ELR (cell line): ENCODE measurements around the gene C2CD4A.

Experiments
- DNase-seq: peaks from one replicate; pipeline ENCODE4 v3.0.0-alpha.2; 2015; ENCODE audit warnings: low read depth

C2CD4A gene

DNA sequence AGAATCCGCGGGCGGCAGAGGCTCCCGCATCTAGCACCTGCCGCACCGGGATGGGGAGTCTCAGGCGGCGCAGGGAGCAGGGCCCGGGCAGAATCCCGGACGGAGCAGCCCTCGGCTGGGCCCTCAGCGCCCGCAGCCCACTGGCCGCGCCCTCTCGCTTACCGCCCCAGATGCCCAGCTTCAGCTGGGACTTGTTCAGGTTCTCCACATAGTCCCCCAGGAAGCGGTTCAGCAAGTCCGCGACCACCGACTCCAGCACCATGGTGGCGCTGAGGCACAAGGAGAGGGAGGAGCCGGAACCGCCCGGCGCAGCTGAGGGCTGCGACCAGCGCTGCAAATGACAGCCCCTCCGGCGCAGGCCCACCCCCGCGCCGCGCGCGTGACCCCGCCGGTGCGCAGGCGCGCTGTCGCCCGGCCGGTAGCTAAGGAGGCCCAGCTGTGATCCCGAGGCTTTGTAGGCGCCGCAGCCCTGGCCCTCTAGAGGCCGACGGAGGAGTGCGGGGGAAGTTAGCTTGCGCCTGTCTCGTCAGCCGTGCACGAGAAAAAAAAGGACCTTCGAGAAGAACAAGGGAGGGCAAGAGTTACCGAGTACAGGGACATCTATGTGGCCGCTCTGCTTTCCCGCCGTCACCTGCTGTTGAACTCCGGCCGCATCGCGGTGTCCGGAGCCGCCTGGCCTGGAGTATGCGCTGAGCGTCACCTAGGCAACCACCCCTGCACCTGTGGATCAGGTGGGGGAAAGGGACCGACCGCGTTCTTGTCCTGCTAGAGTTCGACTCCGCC is 6.5 kb upstream of the C2CD4A start, which contains the start of gene VPS13C:
Gene VPS13C, minus strand, starts transcription at position 335 of the 783 bp plus-strand sequence. Its CDS starts 73 bp downstream, at position 262.
- DNase-seq: peak; percentile 93

DNA sequence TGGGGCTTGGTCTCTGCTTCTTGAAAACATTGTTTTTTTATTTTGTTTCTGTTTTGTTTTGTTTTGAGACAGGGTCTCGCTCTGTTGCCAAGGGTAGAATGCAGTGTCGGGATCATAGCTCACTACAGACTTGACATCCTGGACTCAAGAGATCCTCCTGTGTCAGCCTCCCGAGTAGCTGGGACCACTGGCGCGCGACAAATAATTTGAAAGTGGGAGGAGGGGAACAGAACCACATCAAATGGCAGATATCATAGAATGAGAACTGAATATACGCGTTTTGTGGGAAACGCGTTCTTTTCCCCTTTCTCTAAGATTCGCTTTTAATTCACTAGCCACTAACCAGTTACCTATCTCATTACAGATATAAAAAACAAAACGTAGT is 5.9 kb upstream of the C2CD4A start:
- DNase-seq: no peak

DNA sequence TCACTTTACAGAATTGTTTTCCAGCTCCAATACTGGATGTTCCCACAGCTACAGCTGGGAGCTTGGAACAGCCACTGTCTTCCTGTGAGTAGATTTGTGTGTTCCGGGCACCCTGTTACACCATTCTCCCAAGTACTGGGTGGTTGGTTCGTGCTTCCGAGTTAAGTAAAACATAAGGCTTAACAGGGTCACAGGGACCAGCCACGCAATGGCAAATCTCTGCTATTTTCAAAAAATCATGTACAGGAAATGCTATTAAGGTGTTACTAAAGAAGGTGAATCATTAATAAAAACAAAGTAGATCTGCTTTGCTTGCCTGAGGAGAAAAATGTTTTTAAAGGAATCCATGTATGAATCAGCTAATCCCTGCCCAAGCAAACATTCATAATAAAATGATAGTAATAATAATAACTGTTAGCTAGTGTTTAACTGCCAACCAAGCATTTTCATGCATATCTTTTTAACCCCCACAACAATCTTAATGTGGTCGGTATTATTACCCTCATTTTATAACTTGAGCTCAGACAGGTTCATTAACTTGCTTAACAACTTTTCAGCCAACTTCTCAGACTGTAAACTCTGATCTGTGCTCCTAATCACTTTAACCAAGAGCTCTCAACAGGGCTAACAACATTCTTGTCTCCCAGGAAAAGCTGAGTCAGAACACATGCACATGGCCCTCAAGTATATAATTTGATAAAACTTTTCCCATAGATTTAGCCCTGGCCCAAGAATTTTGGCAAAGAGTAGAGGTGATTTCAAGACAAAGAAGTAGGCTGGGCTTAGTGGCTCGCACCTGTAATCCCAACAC is 2.7 kb upstream of the C2CD4A start:
- DNase-seq: peak; percentile 3

- peak; percentile 32 for DNase-seq
These were observed 769 bp downstream of the C2CD4A start for GRCh38 chr15:62067448-62068044.

- DNase-seq: peak; percentile 64
These were observed 1.5 kb downstream of the C2CD4A start for GRCh38 chr15:62068071-62068809.

DNA sequence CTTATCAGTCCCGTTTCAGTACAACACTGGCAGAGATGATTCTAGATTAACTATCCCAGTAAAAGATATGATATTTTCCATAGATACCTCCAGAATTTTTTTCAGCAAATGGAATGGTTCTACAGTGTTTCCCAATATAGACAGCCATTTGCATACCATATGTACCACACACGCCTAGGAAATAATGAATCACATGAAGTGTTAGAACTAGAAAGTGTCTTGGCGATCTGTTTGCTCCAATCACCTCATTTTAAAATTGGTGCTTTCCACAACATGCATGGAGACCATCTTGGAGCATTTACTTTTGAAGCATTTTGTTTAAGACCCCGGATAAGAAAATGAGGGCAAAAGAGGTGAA is 2.0 kb downstream of the C2CD4A start:
- peak; percentile 34 for DNase-seq

- no peak for DNase-seq
These were observed 2.8 kb downstream of the C2CD4A start for GRCh38 chr15:62069551-62069950.

- peak; percentile 58 for DNase-seq
These were observed 5.0 kb downstream of the C2CD4A start for GRCh38 chr15:62071711-62072308.

DNA sequence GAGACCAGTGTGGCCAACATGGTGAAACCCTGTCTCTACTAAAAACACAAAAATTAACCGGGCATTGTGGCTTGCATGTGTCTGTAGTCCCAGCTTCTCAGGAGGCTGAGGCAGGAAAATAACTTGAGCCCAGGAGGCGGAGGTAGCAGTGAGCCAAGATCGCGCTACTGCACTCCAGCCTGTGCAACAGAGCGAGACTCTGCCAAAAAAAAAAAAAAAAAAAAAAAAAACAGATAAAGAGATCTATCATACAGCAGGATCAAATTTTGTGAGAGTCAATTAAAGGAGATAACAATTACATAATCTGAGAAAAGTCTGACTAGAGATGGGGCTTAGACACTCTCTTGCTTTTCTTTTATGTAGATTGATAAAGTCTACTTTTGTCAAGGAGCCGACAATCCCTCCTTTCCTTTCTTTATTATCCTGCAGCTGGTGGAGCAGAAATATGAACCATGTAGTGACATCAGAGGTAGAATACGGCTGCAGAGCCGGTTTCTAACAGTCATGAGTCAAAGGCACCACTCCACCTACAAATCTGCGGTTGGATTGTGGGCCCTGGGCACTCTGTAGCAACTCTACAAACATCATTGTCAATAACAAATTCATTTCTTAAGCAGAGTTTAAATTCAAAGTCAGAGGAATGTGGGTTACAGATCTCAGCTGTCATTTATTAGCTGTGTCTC is 9.0 kb downstream of the C2CD4A start:
- no peak for DNase-seq

DNA sequence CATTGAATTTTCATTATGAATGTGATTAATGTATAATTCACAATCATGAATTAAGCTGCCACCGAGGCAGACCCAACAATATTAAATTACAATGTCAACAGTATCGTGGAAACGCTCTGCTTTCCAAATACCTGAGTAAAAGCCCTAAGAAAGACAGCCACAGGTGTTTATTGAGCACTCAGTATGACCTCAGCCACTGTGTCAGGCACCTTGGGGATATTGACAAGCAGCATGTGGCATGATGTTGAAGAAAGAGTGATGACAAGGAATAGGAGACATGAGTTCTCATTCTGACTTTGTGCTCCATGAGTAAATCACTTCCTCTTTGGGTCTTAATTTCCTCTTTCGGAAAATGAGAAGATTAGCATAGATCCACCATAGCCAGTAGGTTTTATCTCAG is 12.8 kb downstream of the C2CD4A start:
- DNase-seq: no peak

GRCh38 chr15:62083194-62084154 is 16.7 kb downstream of the C2CD4A start:
- DNase-seq: no peak

GRCh38 chr15:62085740-62086139 is 19.0 kb downstream of the C2CD4A start:
- no peak for DNase-seq

DNA sequence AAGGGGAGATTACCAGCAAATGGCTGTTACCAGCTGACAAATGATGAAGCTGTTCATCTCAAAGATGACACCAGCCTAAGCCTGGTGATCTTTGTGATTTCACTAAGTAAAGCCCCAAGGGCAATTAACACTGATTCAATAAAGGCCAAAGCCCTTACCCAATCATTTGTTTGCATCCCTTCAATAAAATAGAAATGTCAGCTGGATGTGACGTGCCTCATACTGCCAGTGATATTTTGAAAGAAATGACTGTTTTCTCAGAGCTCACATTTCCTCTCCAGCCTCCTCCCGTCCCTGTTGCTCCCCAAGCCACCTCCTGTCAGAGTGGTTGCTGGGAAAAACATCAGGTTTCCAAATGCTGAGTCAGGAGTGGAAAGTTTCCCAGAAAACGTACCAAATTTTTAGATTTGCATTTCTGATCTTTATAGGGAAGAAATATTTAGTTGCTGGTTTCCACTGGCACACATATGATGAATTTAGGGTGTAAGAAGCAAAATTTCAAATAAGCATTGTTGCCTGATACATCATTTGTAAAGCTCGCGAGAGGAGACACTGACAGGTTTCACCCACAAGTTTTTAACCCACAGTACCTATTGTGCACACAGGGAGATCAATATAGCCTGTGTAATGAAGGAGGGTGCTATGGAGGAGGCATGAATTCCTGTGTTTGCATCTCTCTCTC is 21.0 kb downstream of the C2CD4A start:
- no peak for DNase-seq

GRCh38 chr15:62088353-62088693 is 21.5 kb downstream of the C2CD4A start:
- DNase-seq: no peak

- DNase-seq: no peak
These were observed 22.8 kb downstream of the C2CD4A start for GRCh38 chr15:62089616-62090015.

- DNase-seq: no peak
These were observed 24.2 kb downstream of the C2CD4A start for GRCh38 chr15:62090988-62091387.

DNA sequence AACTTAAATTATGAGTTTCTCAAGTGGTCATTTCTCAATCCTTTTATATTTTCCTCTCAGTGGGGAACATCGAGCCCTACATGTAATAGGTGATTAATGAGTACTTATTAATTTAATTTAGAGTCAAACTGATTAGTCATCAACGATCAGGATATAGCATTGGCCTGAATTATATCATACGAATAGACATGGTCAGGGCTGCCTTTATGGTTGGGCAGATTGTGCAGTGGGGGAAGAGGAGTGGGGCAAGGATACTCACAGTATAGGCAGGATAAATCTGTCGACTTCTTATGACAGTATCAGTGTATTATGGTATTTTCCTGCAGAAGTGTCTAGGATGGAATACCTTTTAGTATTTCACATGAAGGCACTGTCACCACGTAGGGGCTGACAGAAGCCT is 27.0 kb downstream of the C2CD4A start:
- no peak for DNase-seq

- DNase-seq: no peak
These were observed 27.6 kb downstream of the C2CD4A start for GRCh38 chr15:62094388-62094787.

GRCh38 chr15:62099094-62099601 is 32.4 kb downstream of the C2CD4A start:
- DNase-seq: peak; percentile 30
